Activated CD8-positive, alpha-beta memory T cell treated with anti-CD3 and anti-CD28 coated beads, Interleukin-2, amount 50 U/mL, for 1 hour (primary cell): Measurements from ENCODE around the gene MAPRE3.
A peak's percentile ranks its signal among the peaks of the same experiment; 100 is the strongest.

Experiments used
- DNase-seq: peaks from one replicate; pipeline ENCODE4 v3.0.0-alpha.2; 2020; ENCODE audit errors: extremely low read depth

MAPRE3 gene

DNA sequence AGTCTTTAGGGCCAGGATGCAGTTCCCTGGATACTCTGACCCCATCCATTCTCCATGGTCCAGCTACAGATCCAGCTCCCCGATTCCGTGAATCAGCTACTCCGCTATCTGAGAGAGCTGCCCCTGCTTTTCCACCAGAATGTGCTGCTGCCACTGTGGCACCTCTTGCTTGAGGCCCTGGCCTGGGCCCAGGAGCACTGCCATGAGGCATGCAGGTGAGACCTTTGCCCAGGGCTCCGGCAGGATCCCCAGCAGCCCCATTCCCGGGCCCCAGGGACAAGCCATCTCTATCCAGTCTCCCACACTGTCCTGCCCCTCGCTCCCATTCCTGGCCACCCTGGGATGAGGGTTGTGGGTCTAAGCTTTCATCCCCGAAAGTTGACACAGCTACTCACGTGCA lies 69.8 kb downstream of the MAPRE3 start:
- DNase-seq, result no peak

- DNase-seq, result no peak
Observed at GRCh38 chr2:27041752-27042151, 71.3 kb downstream of the MAPRE3 start.

- DNase-seq, result no peak
Observed at GRCh38 chr2:27042159-27042661, 71.8 kb downstream of the MAPRE3 start.

- no peak for DNase-seq
Observed at GRCh38 chr2:27042985-27043634, 72.7 kb downstream of the MAPRE3 start.

GRCh38 chr2:27049422-27050280 lies 79.2 kb downstream of the MAPRE3 start:
- DNase-seq, result peak; percentile 32

DNA sequence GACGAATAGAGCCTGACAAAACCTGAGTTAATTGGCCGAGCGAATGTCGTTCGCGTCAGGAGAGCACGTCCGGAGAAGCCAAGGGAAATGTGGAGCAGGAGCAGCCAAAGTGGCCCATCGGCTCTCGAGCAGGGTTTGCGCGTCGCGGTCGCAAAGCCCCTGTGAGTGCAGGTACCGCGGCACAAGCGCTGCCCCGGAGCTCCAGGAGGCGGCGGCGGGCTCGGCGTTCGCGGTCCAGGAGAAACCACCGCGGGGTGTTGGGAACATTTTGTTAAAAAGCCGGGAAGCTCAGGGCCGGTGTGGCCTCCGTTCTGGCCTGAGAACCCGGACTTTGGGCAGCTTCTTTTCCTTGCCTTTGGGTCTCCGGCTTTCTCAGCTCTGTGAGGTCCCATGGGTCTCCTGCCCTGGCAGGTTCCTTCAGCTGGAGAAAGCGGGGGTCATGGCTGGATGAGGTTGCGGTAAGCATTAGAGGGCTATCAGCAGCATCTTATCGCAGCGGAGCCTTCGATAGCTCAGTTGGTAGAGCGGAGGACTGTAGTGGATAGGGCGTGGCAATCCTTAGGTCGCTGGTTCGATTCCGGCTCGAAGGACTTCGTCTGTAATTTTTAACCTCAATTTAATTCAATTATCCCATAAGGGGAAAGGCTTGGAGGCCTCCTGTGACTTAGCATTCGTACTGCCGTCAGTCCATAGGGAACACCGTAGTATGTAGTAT lies 80.0 kb downstream of the MAPRE3 start:
- DNase-seq, result peak; percentile 68

DNA sequence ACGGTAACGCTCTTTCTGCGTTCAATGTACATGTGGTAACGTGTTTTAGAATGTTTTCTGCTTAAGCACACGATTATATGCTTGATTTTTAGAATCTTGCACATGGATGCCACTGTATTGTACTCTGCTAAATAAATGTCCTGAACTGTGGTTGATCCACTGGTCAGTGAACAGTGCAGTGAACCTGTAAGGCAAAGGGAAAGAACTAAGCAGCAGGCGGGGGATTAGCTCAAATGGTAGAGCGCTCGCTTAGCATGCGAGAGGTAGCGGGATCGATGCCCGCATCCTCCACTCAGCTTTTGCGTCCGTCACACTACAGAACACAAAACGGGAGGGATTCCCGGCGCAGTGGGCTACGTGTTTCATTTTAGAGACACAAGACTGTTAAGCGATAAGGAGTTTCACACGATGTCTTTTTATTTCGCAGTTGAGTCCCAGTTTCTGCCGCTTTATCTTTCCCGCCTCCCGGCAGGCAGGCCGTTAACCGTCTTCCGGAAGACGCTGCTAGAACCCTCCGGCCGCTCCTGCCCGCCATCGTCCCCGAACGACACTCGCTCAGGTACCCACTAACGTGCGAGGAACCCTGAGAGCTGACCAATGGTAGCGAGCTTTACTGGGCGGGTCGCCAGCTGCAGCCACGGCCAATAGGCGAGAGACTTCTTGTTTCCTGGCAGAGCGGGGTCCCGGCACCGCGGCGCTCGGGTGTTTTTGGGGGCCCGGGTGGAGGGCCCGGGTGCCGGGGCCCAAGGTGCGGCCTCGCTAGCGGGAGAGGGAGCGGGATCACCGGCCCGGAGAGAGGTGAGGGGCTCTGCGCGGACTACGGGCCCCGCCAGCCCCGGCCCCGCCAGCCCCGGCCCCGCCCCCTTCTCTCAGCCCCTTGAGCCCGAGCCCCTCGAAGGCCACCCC lies 80.8 kb downstream of the MAPRE3 start, which contains the start of gene AGBL5:
Gene AGBL5 (plus strand): TSS at position 673 of the 906 bp plus-strand sequence. CDS start 1,291 bp downstream, outside the sequence.
- DNase-seq, result peak; percentile 94

- peak; percentile 10 for DNase-seq
Observed at GRCh38 chr2:27051902-27052645, 81.6 kb downstream of the MAPRE3 start.

- no peak for DNase-seq
Observed at GRCh38 chr2:27053321-27053720, 82.9 kb downstream of the MAPRE3 start.

DNA sequence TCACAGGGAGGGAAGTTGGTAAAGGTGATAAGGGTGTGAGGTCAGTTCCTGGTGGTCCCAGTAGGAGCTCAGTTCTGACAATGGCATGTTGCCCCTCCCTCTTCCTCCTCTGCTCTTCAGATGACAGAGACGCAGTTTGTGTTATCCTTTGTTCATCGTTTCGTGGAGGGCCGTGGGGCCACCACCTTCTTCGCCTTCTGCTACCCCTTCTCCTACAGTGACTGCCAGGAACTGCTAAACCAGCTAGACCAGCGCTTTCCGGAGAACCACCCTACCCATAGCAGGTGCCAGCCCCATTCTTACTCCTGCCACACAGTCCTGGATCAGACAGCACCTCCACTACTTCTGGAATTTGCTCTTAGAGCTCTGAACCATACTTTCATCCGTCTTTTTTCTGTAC lies 83.3 kb downstream of the MAPRE3 start:
- no peak for DNase-seq

GRCh38 chr2:27054721-27055120 lies 84.3 kb downstream of the MAPRE3 start:
- DNase-seq, result no peak

DNA sequence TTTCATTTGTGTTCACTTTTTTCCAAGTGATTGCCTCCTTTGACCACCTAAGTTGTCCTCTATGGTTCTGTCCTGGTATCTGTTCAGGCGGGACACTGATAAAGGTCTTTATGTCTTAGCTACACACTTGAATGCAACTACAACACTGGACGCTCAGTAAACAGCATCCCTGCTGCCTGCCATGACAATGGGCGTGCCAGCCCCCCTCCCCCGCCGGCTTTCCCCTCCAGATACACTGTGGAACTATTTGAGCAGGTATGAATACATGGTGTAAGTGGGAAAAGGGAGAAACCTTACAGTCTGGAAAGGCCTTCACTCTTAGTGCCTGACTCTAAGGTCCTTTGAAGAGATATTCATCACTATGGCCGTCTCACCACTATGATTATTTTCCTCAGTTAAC lies 86.7 kb downstream of the MAPRE3 start:
- DNase-seq, result no peak

- no peak for DNase-seq
Observed at GRCh38 chr2:27058210-27058609, 87.8 kb downstream of the MAPRE3 start.

- no peak for DNase-seq
Observed at GRCh38 chr2:27059141-27059820, 88.8 kb downstream of the MAPRE3 start.

DNA sequence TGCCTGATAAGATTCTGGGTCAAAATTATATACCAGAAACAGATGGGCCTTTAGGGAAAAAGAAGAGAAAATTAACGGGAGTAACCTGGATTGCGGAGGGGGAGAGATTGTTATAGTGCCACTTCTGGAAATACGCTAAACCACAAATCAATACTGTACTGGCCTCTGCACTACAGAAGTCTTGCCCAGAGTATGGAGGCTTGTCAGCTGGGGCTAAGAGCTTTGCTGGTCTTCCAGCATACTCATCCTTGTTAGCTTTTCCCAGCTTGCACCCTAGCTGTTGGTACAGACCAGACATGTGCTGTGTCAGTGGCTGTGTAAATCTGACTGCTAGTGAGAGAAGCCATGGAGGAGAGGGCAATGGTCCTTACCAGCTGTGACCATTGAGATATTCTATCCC lies 89.9 kb downstream of the MAPRE3 start:
- no peak for DNase-seq

GRCh38 chr2:27065128-27065527 lies 94.7 kb downstream of the MAPRE3 start:
- DNase-seq, result no peak

- no peak for DNase-seq
Observed at GRCh38 chr2:27067385-27067784, 96.9 kb downstream of the MAPRE3 start.

- DNase-seq, result no peak
Observed at GRCh38 chr2:27069436-27069835, 99.0 kb downstream of the MAPRE3 start.

DNA sequence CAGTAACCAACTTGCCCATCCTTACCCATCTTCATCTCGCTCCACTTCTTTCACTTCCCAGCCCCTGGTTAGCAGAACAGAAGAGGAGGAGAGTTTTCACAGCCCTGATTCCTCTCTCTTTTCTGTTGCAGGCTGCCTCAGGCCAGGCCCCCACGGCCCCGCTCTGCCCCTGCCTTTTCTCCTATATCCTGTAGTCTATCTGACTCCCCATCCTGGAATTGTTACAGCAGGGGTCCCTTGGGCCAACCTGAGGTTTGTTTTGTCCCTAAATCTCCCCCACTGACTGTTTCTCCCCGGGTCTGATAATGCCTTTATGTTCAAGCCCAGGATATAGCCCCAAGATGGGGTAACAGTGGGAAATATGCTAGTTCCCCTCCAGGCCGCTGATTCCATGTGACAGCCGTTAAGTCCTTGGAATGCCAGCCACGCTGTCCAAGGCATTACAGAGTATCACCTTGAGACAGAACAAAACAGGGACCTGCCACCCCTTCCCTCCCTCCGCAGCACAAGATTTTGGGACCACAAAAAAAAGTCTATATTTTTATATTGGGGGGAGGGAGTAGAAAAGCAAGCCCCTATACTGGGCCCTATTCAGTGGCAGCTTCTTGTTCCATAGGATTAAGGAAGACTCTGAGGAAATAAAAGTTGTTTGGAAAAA lies 99.7 kb downstream of the MAPRE3 start:
- no peak for DNase-seq
